Mucosa of descending colon (tissue), 3 donors: ENCODE data around the gene KRT16. TPM values are rescaled to one million over a fixed set of nuclear protein-coding genes. Genes with fewer than 3 reads are reported as not detected.
"Not testable (repeated sequence)": the region's sequence is repeated elsewhere in the genome, so short reads cannot be mapped to it uniquely, and the experiment has no call there.

Experiments
- ATAC-seq: fragments of 200-7000 bp; cut with Tn5 transposase; one replicate; pipeline ENCODE4 v1.9.1; 2020; ENCODE audit warnings: mild to moderate bottlenecking, moderate library complexity
- DNase-seq, 3 donors: peaks; one replicate each; pipeline ENCODE4 v3.0.0-alpha.2; 2020
- H3K36me3 ChIP-seq: fragments of 200-600 bp; one replicate; pipeline ENCODE4 v1.8.0; 2021; ENCODE audit warnings: low read depth, mild to moderate bottlenecking
- H3K4me1 ChIP-seq: fragments of 200-600 bp; one replicate; pipeline ENCODE4 v1.8.0; 2021; ENCODE audit warnings: low read depth, mild to moderate bottlenecking
- H3K4me3 ChIP-seq: fragments of 200-600 bp; one replicate; pipeline ENCODE4 v1.8.0; 2021; ENCODE audit warnings: mild to moderate bottlenecking
- H3K9me3 ChIP-seq: fragments of 200-600 bp; one replicate; pipeline ENCODE4 v1.8.0; 2021; ENCODE audit warnings: mild to moderate bottlenecking
- CTCF ChIP-seq: fragments of 200-600 bp; IDR thresholded peaks from one replicate; pipeline ENCODE4 v1.8.0; 2022; ENCODE audit warnings: antibody characterized with exemption, mild to moderate bottlenecking
- intact Hi-C, 2 donors: fragments of 100-400 bp; cut with DNase I in 1 of 2; cut with micrococcal nuclease in 1 of 2; formaldehyde crosslinking; loops; one replicate each; pipeline versions ENCODE4 v1.11.0 to v1.11.1; 2022; cut with DNase I, micrococcal nuclease
- total RNA-seq, 3 donors: library from RNA; stranded (reverse); fragmentation: NEBNext Ultra II Directional in 2 of 3; extraction: Animal tissue kit (Norgen Biotek cat#: 25700) in 2 of 3; gene quantifications; one replicate each; pipeline versions ENCODE4 v1.2.1 to v1.2.4, GENCODE V29; 2021 to 2023
- donor health status: DM: no; HTN: no; CAD: no; lungs with moderate emphysema.
- donor health status: DM: no; HTN: no; CAD: no.
- donor health status: DM: no; HTN: yes; CAD: no.

Gene KRT16
- total RNA-seq, 3 donors from 2014 or later, result not detected

DNA sequence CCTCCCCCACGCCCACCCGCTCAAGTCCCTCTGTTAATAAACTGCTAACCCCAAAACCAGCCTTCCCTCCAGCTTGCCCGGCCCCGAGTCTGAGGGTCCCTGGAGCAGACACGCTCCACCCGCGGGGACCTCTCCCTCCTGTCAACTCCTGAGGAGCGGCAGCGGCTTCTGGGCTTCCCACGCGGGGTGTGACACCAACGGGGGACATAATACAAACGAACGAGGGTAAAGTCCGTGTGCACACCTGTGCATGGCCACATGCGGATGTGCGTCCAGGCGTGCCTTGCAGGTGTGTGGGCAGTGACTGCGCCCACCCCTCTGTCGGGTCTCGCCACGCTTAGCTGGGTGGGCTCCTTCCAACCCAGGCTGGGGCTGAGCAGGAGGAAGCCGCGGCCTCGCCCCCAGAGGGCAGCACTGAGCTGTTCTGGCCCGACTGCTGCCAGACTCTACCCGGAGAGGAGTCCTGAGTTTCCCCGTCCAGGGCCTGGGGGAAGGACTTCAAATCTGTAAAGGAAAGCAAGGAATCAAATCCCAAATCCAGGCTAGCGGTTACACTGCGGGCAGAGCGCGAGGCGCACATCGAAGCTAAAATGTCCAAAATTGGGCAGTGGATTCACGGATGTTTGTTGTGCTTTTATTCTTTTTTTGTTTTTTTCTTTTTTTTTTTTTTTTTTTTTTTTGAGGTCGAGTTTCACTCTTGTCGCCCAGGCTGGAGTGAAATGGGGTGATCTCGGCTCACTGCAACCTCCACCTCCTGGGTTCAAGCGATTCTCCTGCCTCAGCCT, 36.0 kb upstream of the KRT16 start:
- no peak overlapping the region for H3K4me3 ChIP-seq
- no peaks in the 10 kb centered on the region for H3K9me3 ChIP-seq
- no peaks in the 10 kb centered on the region for H3K36me3 ChIP-seq
- TF ChIP-seq CTCF, result peak; percentile 80
- intact Hi-C loops, result loop anchor here in 1 of 2 donors (1.0 to 10.0 kb wide), 2 partner anchors 14 to 94 kb away; no protein-coding TSS in a partner anchor
- H3K4me1 ChIP-seq, result peaks cover 46% of the 10 kb centered on the region
- ATAC-seq (peak; percentile 76), DNase-seq (peak; percentile 89 to 94 (median 92))

DNA sequence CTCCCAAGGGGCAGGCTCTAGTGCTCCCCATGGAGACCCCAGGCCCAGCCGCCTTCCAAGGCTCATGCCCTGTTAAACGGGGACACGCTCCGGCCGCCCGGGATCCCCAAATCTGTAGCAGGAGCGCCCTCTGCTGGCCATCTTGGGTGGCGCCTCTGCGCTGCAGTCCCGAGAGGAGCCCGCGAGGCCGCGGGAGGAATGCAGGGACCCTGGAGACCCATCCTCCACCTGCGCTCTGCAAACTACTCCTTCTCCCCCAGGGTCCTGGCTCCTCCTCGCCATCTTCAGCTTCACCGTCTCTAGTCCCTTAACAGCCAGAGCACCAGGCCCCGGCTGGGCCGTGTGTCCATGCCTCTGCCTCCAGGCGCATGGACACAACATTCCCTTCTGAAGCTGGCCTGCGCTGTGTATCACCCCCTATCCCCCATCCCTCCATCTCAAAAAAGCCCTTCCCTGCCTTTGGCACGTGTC, 35.4 kb upstream of the KRT16 start:
- intact Hi-C loops, result loop anchor here in 1 of 2 donors (1.0 to 10.0 kb wide), 2 partner anchors 14 to 93 kb away; no protein-coding TSS in a partner anchor
- DNase-seq, result peak; percentile 90 to 96 (median 96)
- Histone ChIP-seq H3K4me3 (no peak overlapping the region), H3K9me3 (no peaks in the 10 kb centered on the region), H3K36me3 (no peaks in the 10 kb centered on the region), H3K4me1 (peaks cover 41% of the 10 kb centered on the region)
- TF ChIP-seq CTCF, result peak; percentile 86
- ATAC-seq, result peak; percentile 72

DNA sequence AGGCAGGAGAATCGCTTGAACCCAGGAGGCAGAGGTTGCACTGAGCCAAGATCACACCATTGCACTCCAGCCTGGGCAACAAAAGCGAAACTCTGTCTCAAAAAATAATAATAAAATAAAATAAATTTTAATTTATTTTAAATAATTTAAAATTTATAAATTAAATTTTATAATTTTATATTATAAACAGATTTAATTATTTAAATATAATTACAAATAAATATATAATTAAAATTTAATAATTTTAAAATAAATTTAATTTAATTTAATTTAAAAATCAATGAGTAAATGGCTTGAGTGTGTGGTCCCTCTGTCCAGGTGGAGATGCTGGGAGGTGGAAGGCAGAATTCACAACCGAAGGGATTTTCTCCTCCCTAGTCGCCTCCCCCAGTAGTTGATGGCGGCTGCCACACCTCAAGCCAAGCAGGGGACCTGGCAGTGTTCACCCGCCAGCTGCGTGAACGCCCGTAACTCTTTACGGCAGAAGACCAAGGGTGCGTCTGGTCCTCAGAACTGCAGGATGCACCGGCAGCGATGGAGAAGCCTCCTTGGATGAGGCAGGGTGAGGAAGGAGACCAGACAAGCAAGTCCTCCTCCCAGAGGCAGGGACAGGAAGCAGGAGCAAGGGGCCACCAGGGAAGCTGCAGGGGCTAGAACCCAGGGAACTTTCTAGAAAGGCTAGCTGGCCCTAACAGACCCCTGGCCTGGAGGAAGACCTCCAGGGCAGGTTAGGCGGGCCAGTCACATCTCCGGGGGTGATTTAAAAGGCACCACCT, 34.7 kb upstream of the KRT16 start:
- TF ChIP-seq CTCF, result no peak
- H3K36me3 ChIP-seq, result no peaks in the 10 kb centered on the region
- peak in 1 of 3 donors; percentile 53 for DNase-seq
- ATAC-seq, result no peak
- H3K4me1 ChIP-seq, result peaks cover 34% of the 10 kb centered on the region
- H3K4me3 ChIP-seq, result no peak overlapping the region
- intact Hi-C loops, result loop anchor here in 1 of 2 donors (10.0 kb wide), 1 partner anchor 92 kb away; no protein-coding TSS in a partner anchor
- no peaks in the 10 kb centered on the region for H3K9me3 ChIP-seq

DNA sequence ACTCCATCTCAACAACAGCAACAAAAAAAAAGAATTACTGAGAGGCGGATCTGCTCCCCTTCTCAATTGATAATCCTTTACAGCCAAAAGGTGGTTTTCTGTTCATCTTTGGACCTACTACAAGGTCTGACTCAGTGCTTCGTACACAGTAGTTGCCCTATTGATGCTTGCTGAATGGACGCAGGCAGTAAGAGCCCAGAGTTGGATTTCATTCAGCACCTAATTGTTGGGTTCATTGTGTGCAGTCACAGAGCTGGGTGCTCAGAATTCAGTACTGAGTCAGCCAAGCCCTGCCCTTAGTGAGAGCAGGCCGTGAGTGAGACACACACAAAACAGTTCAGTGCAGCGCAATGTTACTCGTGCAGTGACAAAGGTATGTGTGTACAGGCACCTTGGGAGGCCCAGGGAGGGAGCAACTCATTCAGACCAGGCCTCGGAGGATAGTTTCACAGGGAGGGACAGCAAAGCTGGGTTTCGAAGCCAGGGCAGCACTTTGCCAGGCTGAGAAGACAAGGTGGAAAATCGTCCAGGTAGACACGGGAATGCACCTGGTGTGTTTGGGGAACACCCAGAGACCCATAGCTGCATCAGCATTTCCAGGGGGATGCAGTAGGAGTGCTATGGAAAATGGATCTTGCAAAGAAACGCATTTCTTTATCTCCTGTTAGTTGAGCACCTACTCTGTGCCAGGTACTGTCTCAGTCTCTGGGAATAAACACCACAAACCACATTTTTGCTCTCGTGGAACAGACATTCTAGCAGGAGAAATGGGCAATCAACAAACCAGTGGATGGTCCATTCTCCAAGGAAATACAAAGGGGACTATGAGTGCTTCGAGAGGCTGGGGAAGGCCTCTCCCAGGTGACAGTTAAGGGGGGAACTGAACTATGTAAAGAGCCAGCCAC, 29.9 kb upstream of the KRT16 start:
- no peak for TF ChIP-seq CTCF
- Histone ChIP-seq H3K4me3 (no peak overlapping the region), H3K9me3 (no peaks in the 10 kb centered on the region), H3K36me3 (no peaks in the 10 kb centered on the region), H3K4me1 (peaks cover 3% of the 10 kb centered on the region)
- ATAC-seq, result no peak
- no peak for DNase-seq
- intact Hi-C loops, result loop anchor here in 1 of 2 donors (10.0 kb wide), 1 partner anchor 88 kb away; no protein-coding TSS in a partner anchor

DNA sequence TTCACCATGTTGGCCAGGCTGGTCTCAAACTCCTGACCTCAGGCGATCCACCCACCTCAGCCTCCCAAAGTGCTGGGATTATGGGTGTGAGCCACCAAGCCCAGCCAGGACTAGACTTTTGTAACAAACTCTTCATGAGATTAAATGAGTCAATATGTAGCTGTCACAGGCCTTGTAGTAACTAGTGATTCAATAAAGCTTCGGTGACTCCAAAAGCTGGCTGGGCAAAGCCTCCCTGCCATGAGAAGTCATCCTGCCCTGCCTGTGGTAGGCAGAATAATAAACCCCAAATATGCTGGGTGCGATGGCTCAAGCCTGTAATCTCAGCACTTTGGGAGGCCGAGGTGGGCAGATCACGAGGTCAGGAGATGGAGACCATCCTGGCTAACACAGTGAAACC, 28.0 kb upstream of the KRT16 start:
- H3K4me1 ChIP-seq, H3K4me3 ChIP-seq, H3K9me3 ChIP-seq, ATAC-seq, DNase-seq, H3K36me3 ChIP-seq: not testable (repeated sequence)
- intact Hi-C loops, result loop anchor here in 1 of 2 donors (10.0 kb wide), 1 partner anchor 86 kb away; no protein-coding TSS in a partner anchor
